HL-60 (cell line): ENCODE measurements around the gene MICU2.

Experiments
- DNase-seq, 2 experiments: peaks; one replicate each; pipeline ENCODE4 v3.0.0-alpha.2; 2010 to 2020; ENCODE audit warnings: low read depth in 1 of 2, low spot score in 1 of 2
- H3K27ac ChIP-seq: fragments of 250-450 bp; sonication (Bioruptor Pico); replicated peaks from 2 replicates; pipeline ENCODE4 v1.5.1; 2020; ENCODE audit warnings: mild to moderate bottlenecking, moderate library complexity
- H3K27me3 ChIP-seq: fragments of 250-450 bp; sonication (Bioruptor Pico); 2 replicates; pipeline ENCODE4 v1.5.1; 2021; ENCODE audit warnings: mild to moderate bottlenecking, moderate library complexity; ENCODE audit not compliant: insufficient read depth, poor library complexity, severe bottlenecking
- H3K4me3 ChIP-seq: replicated peaks from 2 replicates; pipeline ENCODE4 v1.5.1; 2011; ENCODE audit warnings: mild to moderate bottlenecking, control low read depth, low read length; ENCODE audit not compliant: insufficient read depth
- GABPA ChIP-seq: IDR thresholded peaks from 2 replicates; pipeline ENCODE4 v1.6.1; 2012; ENCODE audit warnings: low read depth
- POLR2AphosphoS5 ChIP-seq: IDR thresholded peaks from 2 replicates; pipeline ENCODE4 v1.6.1; 2012; ENCODE audit warnings: low read depth
- REST ChIP-seq: IDR thresholded peaks from 2 replicates; pipeline ENCODE4 v1.6.1; 2012; ENCODE audit warnings: low read depth; ENCODE audit not compliant: insufficient replicate concordance
- SPI1 ChIP-seq: IDR thresholded peaks from 2 replicates; pipeline ENCODE4 v1.6.1; 2012; ENCODE audit warnings: low read depth, mild to moderate bottlenecking, borderline replicate concordance
- TF ChIP-seq, protein P1 (sequence below): IDR thresholded peaks from one replicate; pipeline ENCODE4 v1.5.1; 2011; ENCODE audit warnings: low read length, control low read depth, inconsistent platforms; ENCODE audit not compliant: insufficient read depth

Gene MICU2

DNA sequence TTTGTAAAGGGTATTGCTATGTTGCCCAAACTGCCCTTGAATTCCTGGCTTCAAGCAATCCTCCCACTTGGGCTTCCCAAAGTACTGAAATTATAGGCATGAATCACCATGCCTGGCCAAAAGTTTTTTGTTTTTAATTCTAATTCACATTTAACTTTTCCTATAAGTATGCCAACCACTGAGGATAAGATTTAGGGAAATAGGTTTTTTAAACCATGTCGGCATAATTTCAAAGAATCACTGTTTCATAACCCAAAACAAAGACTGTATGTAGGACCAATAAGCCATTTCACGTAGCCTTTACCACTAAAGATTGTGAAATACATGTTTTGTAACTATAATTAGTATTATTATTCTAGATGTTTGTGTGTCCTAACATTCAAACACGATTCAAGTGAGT, 153.0 kb downstream of the MICU2 start:
- Histone ChIP-seq H3K27me3 (no peaks in the 10 kb centered on the region), H3K27ac (no peak overlapping the region), H3K4me3 (no peak overlapping the region)
- no peak for DNase-seq
- TF ChIP-seq POLR2AphosphoS5: no peak
- TF ChIP-seq SPI1: no peak
- TF ChIP-seq, protein P1, sequence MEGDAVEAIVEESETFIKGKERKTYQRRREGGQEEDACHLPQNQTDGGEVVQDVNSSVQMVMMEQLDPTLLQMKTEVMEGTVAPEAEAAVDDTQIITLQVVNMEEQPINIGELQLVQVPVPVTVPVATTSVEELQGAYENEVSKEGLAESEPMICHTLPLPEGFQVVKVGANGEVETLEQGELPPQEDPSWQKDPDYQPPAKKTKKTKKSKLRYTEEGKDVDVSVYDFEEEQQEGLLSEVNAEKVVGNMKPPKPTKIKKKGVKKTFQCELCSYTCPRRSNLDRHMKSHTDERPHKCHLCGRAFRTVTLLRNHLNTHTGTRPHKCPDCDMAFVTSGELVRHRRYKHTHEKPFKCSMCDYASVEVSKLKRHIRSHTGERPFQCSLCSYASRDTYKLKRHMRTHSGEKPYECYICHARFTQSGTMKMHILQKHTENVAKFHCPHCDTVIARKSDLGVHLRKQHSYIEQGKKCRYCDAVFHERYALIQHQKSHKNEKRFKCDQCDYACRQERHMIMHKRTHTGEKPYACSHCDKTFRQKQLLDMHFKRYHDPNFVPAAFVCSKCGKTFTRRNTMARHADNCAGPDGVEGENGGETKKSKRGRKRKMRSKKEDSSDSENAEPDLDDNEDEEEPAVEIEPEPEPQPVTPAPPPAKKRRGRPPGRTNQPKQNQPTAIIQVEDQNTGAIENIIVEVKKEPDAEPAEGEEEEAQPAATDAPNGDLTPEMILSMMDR: no peak
- TF ChIP-seq GABPA: no peak
- no peak for TF ChIP-seq REST

GRCh38 chr13:21446656-21447055, 157.3 kb downstream of the MICU2 start:
- H3K4me3 ChIP-seq: no peak overlapping the region
- H3K27ac ChIP-seq: no peak overlapping the region
- no peak for DNase-seq
- TF ChIP-seq, protein P1: no peak
- TF ChIP-seq GABPA (no peak), POLR2AphosphoS5 (no peak), REST (no peak), SPI1 (no peak)
- no peaks in the 10 kb centered on the region for H3K27me3 ChIP-seq

DNA sequence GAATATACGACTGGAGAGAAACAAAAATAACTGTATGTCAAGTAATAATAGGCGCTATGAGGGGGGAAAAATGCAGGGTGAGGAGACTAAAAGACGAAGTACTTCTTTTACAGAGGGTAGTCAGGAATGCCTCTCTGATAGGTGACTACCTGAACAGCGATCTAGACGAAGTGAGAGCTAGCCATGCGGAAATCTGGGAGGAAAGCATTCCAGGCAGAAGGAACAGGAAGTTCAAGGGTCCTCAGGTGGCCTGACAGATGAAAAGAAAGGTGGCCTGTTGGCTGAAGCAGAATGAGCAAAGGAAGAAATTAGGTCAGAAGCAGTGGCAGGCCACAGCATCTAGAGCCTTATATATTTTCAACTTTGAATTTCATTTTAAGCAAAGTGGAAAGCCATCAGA, 158.2 kb downstream of the MICU2 start:
- H3K27ac ChIP-seq: no peak overlapping the region
- TF ChIP-seq REST (no peak), GABPA (no peak), POLR2AphosphoS5 (no peak), SPI1 (no peak)
- TF ChIP-seq, protein P1: no peak
- no peak overlapping the region for H3K4me3 ChIP-seq
- no peaks in the 10 kb centered on the region for H3K27me3 ChIP-seq
- no peak for DNase-seq
